ENCODE data around the gene GAK.

The GAK gene

DNA sequence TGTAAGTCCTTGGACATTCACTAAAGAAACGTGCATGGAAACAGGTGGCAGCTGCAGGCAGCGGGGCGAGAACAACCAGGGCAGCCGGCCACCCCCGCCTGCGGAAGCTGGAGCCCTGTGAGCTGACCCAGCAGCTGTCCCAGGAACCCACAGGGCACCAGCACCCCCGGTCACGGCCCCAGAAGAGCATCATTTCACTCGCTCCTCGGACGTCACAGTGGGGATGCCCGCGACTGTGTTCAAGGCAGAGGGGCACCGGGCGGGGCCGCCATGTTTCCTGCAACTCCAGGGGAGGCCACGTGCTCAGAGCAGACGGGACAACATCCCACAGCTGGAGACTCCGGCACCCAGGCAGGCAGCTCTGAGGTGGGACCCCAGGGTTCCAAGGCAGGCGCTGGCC is 61.2 kb downstream of the GAK start:
- DNase-seq (ENCODE audit: low read depth): no peak

DNA sequence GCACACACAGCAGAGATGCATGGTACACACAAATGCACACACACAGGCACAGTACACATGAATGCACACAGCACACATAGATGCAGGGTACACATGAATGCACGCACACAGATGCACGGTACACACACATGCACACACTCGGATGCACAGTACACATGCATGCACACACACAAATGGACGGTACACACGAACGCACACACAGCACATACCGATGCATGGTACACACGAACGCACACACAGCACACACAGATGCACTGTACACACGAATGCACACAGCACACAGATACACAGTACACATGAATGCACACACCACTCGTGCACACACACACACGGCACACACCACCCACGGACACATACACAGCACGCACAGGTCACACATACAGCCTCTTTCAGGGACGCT is 62.3 kb downstream of the GAK start:
- no peak for DNase-seq (ENCODE audit: low read depth)

DNA sequence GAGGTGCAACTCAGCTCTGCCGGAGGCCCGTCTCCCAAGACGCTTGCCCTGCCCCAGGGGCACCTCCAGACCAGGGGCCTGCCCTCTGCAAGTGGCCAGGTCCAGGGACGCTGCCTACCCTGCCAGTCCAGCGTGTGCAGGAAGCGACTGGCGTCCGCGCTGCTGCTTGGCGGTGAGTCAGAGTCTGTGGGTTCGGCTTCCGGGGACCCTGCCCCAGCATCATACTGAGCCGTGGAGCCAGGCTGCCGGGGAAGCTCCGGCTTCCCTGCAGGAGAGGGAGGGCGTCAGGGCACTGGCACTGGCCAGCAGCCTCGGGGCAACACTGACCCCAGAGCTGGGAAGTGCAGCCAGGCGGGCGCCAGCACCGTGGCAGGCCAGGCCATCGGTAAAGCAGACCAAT is 63.7 kb downstream of the GAK start:
- DNase-seq (ENCODE audit: low read depth): no peak

DNA sequence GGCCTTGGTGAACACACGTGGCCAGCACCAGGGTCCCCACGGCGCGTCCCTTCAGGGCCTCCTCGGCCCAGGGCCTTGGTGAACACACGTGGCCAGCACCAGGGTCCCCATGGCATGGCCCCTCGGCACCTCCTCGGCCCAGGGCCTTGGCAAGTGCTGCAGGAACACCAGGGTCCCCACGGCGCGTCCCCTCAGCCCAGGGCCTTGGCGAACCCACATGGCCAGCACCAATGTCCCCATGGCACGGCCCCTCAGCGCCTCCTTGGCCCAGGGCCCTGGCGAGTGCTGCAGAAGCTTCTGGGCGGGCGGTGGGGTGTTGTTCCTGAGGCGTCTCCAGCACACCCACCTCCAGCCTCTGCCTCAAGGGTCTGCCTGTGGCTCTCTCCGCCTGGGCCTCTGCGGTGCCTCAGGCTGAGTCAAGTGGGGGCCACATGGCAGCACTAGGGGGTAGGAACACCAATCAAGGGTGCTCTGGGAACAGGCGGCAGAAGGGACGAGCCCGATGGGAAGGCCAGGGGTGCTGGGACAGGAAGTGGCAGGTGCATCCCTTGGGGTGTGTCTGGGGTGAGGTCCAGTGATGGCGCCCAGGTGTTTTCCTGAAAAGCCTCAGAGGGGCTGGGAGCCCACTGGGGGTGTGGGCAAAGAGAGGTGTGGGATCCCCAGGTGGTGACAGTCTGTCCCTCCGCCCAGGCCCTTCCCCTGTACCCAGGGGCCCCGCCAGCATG is 64.4 kb downstream of the GAK start:
- no peak for DNase-seq (ENCODE audit: low read depth)

DNA sequence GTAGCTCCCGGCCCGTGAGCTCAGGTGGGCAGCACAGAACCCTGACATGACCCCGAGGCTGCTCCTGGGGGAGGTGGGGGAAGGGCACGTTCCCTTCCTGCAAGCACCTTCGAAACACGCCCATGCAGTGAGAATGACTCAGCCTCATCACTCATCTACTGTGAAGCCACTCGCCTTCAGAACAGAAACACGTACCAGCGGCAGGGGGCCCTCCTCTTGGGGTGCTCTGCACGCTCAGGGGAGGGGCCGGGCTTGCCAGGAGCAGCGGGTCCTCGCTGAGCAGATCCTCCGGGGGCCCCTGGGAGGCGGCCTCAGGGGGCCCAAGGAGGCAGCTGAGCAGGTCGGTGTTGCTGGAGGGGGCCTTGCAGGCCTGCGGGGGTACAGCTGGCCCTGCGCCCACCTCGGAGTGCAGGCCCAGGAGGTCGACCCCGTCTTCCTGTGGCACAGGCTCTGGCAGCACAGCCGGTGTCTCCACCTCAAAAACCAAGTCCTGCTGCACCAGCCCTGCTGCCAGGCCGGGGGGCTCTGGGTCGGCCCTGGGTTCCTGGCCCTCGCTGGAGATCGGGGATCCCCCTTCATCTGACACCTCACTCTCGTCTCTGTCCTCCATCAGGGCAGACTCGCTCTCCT is 65.2 kb downstream of the GAK start:
- DNase-seq (ENCODE audit: low read depth): no peak

DNA sequence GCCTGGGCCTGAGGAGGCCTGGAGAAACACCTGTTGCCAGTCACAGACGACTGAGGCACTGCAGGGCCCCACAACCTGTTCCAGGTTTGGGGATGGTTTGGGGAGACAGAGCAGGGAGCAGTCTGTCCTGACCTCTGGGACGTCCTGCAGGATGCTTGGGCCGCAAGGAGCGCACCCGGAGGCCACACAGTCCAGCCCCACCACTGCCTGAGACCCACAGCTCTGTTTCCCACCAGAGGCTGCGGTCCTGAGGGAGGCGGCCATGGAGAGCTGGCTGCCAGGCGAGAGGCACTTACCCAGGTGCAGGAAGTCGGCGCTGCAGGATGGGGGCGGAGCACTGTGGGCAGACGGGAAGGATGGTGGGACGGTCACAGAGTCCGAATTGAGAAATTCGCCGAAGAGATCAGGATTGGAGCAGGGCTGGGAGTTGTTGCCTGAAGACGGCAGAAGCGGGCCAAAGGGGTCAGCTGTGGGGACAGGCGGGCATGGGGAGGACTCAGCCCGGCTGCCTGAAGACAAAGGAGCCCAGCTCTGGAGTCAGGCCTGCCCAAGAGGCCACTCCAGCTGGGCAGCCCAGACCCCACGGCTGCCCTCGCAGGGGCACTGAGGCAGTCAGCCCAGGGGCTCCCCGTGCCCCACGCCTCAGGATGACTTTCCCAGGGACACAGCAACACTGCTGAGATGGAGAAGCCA is 65.9 kb downstream of the GAK start:
- no peak for DNase-seq (ENCODE audit: low read depth)

DNA sequence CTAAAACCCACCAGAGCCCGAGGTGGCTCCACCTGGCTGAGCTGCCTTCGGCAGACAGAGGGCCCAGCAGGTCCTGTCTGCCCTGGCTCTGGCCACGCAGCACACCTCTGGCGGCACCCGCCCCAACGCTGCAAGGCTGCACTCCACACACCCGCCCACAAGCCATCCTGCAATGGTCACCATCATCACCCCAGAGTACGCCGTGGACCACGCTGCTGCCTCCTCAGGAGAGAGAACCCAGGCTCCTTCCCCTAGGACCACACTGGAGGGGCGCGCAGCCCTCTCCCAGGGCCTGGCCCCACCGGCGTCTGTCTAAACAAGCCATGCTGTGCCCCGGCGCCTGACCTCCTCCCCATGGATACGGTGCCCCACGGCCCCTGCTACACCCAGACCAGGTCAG is 66.5 kb downstream of the GAK start:
- no peak for DNase-seq (ENCODE audit: low read depth)

DNA sequence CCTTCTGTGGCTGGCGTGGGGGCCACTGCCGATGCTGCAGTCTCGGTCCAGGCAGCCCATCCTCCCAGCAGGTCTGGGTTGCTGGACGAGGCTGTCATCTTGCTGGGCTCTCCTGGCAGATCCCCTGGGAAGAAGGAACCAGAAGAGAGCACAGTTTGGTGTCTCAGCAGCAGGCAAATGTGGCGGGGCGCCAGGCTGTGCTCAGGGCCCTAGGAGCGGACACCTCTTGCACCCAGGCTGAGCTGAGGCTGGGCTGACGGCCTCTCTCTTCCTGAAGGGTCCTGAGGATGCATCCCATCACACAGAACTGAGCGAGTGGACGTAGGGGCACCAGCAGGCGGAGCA is 67.0 kb downstream of the GAK start:
- DNase-seq (ENCODE audit: low read depth): no peak

DNA sequence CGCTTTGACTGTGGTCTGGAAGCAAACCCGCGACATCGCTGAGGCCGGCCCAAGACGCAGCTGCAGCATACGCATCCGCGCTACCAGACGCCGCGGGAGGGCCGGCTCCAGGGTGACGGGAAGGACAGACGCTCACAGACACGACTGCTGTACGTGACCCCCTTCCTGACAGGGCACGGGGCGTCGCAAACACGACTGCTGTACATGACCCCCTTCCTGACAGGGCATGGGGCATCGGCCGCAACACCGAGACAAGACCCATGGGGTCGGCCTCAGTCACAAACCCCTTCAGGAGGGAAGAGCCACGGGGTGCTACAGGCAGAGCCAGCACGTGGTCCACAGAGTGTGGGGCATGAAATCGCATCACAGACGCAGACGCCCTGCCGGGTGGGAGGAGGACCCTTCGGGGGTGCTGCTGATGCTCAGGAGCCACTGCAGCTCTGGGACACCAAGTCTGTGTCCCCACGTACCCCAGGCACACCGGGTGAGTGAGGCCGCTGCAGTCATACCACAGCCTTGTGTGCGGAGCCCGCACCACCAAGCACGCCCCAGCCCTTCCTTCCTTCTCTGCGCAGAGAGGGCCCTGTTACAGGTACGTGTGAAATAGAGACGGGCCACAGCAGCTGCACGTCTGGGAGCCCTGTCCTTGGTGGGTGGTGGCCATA is 67.5 kb downstream of the GAK start:
- no peak for DNase-seq (ENCODE audit: low read depth)

DNA sequence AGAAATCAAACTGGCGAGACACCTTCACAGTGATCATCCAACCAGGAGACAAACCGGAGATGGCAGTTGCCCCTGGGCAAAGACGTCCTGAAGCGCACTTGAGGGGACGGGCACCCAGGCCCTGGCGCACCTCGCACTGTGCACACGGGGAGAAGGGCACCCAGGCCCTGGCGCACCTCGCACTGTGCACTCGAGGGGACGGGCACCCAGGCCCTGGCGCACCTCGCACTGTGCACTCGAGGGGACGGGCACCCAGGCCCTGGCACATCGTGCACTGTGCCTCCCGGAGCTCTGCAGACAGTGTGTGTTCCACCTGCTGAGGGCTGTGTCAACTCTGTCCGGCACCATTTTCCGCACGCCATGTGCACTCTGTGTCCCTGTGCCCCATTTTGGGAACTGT is 71.6 kb downstream of the GAK start:
- DNase-seq (ENCODE audit: low read depth): no peak

DNA sequence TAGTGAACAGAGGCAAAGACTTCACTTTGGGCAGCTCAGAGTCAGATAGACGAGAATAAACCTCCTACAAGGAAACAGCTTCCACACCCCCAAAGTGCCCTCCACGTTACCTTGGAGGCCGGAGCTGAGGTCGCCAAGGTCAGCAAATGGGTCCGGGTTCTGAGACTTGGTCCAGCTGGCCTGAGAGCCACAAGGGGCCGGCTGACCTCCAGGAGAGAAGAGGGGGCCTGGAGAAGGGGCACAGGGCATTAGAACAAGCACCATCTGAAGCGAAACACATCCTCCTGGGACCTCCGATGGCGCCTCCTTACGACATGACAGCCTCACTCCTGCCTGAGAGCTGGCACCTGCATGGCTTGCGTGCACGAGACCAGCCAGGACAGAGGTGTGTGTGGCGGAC is 72.6 kb downstream of the GAK start:
- DNase-seq (ENCODE audit: low read depth): no peak

DNA sequence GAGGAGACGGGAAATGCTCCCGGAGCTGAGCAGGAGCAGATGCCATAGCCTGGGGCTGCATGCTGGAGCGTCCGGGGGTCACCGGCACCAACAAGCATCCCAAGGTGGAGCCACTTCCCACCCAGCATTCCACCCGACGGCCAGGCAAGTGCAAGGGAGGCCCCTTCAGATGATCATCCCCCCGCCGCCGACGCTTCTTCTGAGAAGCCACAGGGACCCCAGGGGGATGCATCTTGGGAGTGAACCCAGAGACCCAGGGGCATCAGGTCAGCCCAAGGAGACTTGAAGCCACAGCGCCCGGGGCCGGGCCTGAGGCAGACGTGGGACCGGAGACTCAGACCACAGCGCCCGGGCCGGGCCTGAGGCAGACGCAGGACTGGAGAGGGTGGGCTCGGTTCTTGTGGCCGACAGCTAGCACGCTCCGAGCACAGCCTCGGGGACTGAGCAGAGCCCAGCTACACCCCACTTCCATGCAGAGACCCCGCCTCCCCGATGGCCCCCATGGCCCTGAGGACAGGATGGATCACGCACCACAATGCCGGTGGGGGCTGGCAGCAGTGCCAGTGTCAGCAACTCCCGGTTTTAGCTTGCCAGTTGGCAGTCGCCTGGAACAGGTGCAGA is 73.2 kb downstream of the GAK start:
- no peak for DNase-seq (ENCODE audit: low read depth)

DNA sequence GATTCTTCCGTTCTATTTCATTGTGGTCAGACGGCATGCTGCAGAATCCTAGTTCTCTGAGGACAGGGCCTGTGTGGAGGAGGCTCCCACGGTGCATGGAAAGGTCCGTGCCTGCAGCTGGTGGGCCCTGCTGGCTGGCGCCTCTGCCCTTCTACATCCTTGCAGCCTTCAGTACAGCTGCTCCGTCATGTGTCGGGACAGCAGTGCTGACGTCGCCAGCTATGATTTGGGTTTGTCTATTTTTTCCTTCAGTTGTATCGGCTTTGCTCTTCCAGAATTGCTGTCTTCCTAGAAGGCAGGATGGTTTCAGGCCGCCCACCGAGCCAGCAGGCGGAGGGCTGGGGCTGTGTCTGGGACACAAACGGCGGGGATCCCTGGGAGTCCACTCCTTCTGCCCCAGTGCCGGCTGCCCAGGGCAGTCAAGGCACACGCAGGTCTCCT is 74.1 kb downstream of the GAK start:
- no peak for DNase-seq (ENCODE audit: low read depth)

DNA sequence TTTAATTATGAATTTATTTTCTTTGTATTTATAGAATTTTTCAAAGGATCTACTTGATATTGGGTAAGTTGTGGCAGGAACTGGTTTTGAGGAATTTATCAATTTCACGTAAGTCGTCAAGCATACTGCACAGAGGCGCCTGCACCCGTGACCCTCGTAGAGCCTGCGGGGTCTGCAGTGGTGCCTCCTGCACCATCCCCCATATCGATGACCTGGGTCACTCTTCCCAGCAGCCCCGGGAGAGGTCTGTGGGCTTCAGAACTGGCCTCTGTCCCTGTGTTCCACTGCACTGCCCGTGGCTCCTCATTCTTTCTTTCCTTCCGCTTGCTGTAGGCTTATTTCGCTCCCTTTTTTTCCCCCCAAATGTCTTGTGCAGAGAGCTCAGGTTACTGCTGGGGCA is 74.7 kb downstream of the GAK start:
- no peak for DNase-seq (ENCODE audit: low read depth)

DNA sequence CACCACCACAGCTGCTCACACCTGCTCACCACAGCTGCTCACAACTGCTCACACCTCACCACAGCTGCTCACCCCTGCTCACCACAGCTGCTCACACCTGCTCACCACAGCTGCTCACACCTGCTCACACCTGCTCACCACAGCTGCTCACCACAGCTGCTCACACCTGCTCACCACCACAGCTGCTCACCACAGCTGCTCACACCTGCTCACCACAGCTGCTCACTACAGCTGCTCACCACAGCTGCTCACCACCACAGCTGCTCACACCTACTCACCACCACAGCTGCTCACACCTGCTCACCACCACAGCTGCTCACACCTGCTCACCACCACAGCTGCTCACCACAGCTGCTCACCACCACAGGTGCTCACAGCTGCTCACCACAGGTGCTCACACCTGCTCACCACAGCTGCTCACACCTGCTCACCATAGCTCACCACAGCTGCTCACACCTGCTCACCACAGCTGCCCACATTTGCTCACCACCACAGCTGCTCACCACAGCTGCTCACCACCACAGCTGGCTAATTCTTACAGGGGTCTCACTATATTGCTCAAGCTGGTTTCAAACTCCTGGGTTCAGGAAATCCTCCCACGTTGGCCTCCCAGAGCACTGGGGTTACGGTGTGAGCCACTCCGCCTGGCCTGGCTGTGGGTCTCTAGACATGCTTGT is 75.8 kb downstream of the GAK start:
- DNase-seq (ENCODE audit: low read depth): no peak

DNA sequence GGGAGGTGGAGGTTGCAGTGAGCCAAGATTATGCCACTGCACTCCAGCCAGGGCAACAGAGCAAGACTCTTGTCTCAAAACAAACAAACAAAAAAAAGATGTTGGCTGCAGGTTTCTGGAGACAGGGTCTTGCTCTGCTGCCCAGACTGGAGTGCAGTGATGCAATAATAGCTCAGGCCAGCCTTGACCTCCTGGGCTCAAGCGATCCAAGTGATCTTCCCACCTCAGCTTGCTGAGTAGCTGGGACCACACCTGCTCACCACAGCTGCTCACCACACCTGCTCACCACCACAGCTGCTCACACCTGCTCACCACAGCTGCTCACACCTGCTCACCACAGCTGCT is 76.3 kb downstream of the GAK start:
- no peak for DNase-seq (ENCODE audit: low read depth)

DNA sequence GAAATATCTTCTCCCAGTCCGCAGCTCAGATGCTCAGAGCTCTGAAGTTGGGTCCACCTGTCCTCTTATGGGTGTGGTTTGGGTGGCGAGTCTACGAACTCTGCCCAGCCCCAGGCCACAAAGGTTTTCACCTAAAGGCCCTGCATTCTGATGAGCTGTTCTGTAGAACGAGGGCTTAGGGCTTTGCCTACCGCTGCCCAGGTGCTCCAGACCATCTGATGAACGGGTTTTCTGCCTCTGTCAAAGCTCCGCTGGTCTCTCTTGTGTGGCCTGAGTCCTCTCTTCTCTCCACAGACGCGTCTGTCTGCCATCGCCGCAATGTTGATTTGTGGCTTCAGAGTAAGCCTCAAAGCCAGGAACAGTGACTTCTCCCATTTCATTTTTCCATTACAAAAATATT is 77.8 kb downstream of the GAK start:
- no peak for DNase-seq (ENCODE audit: low read depth)

DNA sequence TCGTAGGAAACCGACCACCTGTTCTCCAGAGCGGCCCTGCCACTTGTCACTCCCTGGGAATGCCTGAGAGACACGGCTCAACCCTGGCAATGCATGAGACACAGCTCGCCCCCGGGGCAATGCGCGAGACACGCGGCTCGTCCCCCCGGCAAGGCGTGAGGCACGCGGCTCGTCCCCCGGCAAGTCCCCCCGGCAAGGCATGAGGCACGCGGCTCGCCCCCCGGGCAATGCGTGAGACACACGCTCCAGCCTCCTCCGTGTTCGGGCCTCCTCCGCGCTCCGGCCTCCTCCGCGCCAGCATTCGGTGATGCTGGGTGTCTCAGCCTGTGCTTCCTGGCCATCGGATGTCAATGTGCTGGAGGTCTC is 78.7 kb downstream of the GAK start:
- no peak for DNase-seq (ENCODE audit: low read depth)

DNA sequence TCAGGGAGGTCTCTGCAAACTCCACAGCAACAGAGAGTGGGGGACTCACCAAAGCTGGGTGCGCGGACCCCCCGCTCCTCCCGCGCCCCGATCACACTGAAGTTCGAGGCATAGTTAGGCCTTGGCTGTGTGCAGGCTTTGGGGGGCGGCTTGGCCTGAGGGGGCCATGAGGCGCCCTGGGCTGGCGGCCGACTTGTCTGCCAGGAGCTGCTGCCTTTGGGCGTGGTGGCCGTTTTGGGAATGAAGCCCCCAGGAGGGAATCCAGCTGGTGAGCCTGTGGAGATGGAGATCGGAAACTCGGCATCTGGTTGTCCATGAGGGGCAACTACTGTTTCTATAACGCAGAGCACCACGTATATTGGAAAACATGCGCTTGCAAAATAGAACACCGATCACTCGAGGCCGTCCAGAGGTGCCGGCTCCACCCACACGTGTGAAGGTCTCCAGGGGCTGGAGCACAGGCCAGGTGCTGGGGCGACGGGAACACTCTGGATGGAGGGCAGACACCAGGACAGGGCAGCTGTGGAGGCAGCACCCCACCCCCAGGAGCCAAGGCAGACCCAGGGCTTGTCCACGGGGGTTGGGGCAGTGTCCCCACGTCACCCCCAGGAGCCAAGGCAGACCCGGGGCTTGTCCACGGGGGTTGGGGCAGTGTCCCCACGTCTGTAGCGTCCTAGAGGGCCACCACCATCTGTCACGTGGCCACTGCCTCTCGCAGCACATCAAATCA is 80.2 kb downstream of the GAK start:
- DNase-seq (ENCODE audit: low read depth): no peak

DNA sequence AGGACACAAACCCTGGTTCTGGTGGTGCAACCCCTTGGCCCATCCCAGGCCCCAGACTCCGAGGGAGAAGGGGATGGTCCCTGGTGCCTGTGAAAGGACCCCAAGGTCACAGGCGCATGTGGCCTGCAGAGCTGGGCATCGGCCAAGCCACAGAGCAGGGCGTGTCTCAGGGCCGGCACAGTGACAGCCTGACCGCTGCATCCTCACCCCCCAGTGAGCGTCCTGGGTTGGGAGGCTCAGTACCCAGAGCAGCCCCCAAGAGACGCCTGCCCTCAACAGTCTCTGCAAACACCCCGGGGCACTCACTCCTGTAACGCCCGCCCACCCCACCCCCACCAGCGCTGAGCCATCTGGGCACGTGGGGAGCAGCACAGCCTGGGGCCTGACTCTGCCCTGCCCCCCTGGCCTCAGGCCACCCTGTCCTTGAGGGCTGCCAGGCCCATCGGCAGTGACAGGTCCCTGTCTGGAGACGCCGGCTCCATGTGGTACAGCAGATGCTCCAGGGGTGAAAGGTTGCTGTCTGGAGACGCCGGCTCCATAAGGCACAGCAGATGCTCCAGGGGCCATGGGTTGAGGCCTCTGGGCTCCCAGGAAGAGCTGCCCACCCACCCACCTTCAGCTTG is 81.7 kb downstream of the GAK start:
- DNase-seq (ENCODE audit: low read depth): no peak
